ENCODE data around the gene SIAH1.
"Not testable (repeated sequence)": the region's sequence is repeated elsewhere in the genome, so short reads cannot be mapped to it uniquely, and the experiment has no call there.

The SIAH1 gene

DNA sequence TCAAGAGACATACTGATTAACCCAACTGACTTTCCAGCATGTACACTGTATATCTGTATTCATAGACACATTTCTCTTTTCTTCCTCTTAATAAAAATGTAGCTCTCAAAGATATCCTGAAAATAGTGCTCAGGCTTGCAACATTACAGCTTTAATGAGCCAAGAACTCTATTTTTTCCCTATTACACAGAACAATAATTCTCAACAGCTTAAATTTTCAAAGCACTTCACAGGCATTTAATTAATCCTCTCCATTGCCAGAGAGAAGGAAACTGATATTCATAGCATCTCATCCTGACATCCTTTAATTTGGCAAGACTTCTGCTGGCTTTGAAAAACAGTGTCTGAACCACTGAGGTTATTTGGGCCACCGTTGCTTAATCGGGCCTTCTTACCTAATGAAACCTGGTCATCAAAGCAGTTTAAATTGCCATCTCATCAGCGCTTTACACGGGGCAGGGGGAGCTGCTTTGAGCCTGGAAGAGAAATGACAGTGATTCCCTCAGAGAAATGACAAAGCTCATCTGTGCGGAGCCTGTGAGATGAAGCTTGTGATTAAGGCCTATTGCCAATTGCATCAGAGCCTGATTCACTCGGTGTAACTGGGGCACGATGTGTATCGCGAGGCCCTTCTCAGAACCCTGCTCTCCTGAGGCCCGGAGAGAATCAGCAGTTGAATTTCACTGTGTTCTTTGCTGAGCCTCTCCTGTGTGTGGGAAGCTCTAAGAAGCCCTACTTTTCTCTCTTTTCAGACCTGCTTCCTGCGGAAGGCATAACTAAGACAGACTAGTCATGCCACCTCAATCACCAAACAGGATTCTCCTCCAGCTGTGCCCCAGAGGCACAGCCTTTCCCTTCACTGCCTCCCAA is 8.5 kb upstream of the SIAH1 start:
- DNase-seq (ENCODE audit: low read depth) = no peak

DNA sequence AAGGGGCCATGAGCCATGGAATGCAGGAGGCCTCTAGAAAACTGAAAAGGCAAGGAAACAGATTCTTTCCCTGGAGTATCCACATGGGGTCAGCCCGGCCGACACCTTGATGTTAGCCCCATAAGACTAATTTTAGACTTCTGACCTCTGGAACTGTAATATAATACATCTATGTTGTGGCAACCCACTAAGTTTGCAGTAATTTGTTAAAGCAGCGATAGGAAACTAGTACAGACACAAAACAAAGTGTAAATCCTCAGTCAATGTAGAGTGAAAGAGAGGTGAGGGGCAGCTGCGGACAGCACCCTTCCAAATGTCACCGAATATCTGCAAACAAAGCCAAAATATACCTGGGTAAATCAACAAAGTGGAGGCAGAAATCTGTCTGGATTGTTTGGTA is 7.2 kb upstream of the SIAH1 start:
- no peak for DNase-seq (ENCODE audit: low read depth)

DNA sequence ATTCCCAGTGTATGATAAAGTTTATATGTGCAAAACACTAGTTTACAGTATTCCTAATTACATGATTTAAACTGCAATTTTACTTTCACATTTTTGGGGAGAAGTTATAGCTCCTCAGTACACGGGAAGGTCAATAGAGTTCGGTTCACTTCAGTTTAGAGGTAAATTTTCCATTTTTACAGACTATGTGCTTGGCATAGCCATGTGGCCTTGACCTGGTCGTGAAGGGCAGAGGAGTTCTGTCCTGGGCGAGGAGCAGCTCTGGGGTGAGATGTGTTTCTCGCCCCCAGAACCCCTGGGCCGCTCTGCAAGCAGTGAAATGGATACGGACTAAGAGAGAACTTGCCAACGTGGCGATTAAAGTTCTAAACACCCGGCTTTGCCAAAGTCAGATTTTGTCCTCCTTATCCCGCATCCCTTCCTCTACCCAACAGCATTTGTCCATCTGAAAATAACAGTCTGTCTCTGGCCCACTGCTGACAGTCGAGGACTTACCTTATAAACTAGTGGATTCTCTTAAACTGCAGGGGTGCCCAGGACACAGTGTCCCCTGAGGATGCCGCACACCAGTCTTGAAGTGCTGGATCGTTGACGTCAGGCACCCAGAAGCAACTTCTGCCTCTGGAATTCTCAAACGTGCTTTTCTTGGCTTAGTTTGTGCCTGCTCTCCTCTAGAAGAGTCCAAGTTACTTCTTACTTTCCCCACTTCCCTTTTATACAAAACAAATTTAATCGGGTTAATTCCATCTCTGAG is 1.5 kb upstream of the SIAH1 start:
- DNase-seq (ENCODE audit: low read depth) = no peak

DNA sequence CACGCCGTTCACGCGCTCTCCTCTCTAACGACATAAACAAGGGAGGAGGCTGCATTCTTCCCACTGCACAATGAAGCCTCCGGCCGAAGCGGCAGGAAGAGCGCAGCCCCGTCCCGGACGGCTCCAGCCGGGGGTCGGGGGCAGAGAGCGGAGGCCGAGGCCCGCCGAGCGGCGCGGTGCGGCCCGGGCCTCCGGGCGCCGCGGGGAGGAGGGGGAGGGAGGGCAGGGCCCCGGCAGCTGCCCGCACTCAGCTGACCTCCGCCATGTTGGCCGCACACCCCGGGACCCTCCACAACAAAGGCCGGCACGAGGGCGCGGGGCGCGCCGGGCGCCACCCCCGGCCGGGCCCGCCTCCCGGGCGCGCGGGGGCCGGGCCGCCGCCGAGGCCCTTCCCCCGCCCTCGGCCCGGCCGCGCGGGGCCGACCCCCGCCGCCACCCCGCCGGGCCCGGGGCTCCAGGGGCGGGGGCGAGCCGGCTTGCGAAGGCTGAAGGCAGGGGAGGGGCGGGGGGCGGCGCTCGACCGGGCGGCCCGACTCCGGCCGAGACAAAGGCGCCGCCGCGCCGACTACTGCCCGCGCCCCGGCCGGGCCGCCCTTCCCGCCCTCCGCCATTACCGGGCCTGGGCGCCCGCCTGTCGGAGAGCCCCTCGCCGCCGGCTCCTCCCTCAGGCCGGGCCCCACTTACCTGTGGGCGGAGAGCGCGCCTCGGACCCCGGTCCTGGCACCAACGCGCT is 527 bp downstream of the SIAH1 start:
- DNase-seq (ENCODE audit: low read depth) = no peak

DNA sequence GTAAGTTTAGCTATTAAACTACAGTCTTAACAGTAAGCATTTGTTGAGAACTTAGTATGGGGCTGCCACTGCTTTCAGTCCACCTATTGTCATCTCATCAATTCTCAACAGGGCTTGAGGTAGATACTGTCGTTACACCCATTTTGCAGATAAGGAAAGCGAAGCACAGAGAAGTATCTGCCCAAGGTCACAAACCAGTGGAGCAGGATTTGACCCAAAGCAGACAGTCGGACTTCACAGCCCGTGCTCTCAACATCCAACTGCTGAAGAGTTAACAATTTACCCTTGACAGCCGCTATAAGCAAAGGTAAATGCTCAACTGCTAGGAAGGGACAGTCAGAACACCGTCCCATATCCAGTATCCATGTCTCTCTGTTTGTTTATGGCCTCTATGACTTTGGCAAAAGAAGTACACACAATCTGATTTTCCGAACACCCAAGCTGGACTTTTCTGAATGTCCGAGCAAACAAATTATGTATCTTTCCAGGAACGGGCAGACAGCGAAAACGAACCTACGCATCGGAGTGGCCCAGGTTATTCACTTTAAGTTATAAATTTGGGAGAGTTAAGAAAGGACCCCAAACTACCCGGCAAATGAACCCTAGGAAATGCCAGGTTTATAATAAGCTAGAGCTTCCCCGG is 1.2 kb downstream of the SIAH1 start:
- DNase-seq (ENCODE audit: low read depth) = no peak

DNA sequence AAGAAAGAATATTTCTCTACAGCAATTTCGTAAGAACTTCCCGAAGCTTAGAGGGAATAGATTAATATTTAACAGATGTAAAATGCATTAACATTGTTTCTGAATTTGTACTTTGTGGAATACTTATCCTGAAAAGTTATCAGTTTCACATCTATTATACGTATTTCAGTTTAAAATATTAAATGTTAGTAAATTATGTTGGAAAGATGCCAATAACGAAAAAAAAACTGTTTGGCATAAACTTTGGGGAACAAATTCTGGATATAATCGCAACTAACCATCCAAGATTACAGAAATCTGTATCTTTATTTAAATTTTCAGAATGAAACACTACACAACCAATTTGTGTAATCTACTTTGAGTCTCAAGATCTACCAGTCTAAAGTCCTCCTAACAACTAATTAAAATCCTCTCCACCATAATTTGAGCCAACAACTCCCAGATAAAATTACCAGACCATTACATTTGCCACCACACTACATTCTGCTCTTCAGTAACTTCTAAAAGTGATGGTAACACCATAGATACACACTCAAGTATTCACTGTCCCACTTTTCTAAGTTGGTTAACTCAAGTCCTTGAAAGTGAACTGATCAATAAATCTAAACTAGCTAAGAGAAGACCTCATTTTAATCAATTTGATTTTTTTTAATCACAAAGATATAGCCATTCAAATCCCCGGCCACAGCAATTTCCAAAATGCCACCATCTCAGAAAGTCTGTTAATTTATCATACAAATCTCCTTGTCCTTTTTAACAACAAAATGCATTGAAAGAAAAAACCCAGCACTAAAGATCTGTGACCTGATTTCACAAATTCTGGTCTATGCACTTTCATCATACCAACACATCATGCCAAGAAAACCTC is 2.0 kb downstream of the SIAH1 start:
- no peak for DNase-seq (ENCODE audit: low read depth)

DNA sequence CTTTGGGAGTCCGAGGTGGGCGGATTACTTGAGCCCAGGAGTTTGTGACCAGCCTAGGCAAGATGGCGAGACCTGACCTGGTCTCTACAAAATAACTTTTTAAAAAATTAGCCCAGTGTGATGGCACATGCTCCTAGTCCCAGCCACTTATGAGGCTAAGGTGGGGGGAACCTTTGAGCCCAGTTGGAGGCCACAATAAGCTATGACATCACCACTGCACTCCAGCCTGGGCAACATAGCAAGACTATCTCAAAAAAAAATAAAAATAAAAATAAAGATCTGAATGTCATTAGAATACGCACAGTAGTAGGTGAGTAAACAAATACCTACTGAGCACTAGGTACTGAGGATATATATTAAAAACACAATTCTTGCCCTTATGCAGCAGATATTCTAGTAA is 3.1 kb downstream of the SIAH1 start:
- no peak for DNase-seq (ENCODE audit: low read depth)

DNA sequence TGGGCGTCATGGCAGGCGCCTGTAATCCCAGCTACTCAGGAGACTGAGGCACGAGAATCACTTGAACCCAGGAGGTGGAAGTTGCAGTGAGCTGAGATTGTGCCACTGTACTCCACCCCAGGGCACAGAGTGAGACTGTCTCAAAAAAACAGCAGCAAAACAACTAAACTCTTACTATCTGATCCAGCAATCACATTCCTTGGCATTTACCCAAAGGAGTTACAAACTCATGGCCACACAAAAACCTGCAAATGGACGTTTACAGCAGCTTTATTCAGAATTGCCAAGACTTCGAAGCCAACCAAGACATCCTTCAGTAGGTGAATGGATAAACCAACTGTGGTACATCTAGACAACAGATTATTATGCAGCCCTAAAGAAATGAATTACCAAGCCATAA is 4.0 kb downstream of the SIAH1 start:
- DNase-seq (ENCODE audit: low read depth) = no peak

DNA sequence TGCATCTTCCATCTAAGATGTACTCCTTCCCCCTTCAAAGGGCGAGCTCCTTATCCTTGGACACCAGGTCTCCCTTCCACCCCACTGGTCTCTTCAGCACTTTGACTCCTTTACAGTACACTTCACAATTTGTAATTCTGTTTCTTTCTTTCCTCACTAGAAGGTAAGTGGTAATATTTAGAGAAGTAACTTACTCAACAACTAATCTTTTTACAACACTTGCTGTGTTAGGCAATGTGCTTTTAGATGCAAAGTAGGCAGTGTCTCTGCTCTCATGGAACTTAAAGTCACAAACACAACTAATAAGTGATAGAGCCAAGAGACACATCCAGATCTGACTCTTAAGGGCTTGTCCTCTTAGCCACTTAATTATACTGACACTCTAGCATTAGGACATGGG is 6.4 kb downstream of the SIAH1 start:
- no peak for DNase-seq (ENCODE audit: low read depth)

DNA sequence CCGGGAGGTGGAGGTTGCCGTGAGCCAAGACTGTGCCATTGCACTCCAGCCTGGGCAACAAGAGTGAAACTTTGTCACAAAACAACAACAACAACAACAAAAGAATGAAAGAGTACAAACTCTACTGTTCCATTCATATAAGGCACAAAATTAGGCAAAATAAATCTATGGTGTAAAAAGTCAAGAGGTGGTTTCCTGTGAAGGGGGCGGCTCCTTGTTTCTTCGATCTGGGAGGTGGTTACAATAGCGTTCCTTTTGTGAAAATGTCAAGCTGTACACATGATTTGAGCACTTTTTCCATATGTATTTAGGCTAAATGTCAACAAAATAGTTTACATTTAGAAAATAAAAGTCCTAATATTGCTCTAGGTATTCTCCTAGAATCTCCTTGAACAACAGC is 6.9 kb downstream of the SIAH1 start:
- no peak for DNase-seq (ENCODE audit: low read depth)

DNA sequence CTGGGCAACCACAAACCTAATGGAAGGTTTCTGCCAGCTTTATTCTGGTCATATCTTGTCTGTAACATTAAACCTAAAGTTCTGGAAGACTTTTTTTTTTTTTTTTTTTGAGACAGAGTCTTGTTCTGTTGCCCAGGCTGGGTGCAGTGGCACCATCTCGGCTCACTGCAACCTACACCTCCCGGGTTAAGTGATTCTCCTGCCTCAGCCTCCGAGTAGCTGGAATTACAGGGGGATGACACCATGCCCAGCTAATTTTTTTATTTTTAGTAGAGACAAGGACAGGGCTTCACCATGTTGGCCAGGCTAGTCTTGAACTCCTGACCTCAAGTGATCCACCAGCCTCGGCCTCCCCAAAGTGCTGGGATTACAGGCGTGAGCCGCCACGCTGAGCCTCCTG is 7.9 kb downstream of the SIAH1 start:
- not testable (repeated sequence) for DNase-seq (ENCODE audit: low read depth)

DNA sequence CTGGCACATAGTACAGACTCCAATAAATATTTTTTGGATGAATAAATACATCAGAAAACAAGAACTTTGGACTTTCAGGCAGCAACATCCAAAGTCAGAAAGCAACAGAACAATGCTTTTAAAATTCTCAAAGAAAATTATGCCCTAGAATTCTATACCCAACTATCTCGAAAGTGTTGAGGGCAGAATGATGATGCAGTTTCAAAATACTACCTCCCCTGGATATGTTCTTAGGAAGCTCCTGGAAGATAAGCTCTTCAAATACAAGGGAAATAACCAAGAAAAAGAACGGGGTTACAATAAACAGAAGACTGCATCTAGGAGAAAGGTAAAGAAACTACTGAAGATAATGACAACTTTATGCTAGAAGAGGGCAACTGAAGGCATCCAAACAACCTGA is 11.0 kb downstream of the SIAH1 start:
- DNase-seq (ENCODE audit: low read depth) = no peak

DNA sequence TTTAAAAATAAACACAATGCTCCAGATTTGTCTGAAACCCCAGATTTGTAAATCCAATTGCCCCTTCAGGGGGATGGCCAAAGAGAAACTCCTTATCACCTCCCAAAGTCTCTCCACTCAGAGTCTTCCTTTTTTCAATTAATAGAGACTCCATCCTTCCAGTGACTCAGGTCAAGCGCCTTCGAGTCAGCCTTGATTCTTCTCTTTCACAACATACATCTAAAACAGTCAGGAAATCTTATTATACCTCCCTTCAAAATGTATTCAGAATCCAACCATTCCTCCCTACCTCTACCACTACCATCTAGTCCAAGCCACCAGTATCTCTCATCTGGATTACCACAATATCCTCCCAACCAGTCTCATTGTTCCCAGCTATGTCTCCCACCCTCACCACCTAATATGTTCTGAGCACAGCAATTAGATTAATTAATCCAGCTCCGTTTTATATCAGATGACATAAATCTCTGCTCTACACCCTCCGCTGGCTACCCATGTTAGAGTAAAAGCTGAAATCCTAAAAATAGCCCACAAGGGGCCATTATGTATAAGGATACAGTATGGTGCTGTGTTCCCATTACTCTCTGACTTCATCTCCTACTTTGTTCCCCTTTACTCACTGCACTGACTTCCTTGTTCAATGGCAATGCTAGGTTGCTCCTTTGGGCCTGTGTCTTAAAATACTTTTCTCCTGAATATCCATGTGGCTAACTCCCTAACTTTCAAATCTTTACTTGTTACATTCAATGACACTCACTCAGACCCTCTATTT is 11.8 kb downstream of the SIAH1 start:
- DNase-seq (ENCODE audit: low read depth) = no peak

DNA sequence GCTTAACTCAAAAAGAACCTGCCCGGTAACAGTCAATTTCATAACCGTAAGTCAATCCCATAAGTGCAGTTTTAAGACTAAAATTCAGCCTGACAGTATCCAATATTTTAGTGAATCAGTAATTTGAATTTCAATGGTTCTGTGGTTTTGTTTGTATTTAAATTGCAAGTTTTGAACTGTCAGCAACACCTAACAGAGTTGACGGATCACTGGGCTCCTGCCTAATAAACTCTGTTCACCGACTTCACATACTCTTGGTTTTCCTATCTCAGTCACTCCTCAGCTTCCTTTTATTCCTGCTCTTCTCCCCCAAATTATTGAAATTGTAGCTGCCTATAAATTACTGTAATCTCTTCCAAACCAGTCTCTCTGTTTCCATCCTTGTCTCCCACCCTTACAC is 12.5 kb downstream of the SIAH1 start:
- no peak for DNase-seq (ENCODE audit: low read depth)

DNA sequence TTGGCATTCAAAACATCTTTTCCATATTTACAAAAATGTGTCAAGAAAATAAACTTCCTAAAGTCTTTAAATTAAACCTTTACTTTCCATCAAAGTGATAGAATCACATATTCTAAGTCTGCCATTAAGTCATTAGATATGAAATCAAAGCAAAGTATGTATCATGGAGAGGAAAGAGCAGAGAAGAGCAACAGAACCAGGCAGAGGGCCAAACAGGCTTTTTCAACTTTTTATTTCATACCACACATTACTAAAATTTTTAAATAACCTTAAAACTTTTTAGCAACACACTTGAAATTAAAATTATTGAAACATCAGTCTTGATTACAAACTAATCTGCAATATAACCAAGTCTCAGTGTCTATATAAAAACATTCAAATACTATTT is 13.8 kb downstream of the SIAH1 start:
- no peak for DNase-seq (ENCODE audit: low read depth)

DNA sequence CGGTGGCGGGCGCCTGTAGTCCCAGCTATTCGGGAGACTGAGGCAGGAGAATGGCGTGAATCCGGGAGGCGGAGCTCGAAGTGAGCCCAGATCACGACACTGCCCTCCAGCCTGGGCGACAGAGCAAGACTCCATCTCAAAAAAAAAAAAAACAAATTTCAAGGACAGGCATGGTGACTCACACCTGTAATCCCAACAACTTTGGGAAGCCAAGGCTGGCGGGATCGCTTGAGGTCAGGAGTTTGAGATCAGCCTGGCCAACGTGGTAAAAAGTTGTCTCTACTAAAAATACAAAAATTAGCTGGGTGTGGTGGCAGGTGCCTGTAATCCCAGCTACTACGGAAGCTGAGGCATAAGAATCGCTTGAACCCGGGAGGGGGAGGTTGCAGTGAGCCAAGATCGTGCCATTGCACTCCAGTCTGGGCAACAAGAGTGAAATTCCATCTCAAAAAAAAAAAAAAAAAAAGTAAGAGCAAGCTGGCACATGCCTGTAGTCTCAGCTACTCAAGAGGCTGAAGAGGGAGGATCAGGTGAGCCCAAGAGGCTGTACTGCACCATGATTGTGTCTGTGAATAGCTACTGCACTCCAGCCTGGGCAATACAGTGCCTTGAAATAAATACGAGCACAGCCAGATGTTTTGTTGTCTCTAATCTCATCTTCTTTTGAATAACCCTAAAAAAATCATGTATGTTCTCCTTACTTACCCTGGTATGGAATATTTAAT is 14.4 kb downstream of the SIAH1 start:
- not testable (repeated sequence) for DNase-seq (ENCODE audit: low read depth)

DNA sequence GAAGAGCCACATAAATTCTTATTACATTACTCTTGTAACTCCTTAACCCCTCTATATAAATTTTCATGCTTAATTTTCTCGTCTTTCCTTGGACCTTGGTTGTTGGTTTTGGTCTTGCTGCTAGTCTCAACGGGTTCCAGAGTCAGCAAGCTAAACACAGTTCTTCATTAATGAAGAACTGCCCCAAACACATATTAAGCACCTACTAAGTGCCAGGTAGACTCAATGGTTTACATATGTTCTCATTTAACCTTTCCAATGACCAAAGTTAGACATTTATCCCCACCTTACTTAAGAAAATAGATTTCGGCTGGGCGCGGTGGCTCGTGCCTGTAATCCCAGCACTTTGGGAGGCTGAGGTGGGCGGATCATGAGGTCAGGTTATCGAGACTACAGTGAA is 15.0 kb downstream of the SIAH1 start:
- DNase-seq (ENCODE audit: low read depth) = no peak

DNA sequence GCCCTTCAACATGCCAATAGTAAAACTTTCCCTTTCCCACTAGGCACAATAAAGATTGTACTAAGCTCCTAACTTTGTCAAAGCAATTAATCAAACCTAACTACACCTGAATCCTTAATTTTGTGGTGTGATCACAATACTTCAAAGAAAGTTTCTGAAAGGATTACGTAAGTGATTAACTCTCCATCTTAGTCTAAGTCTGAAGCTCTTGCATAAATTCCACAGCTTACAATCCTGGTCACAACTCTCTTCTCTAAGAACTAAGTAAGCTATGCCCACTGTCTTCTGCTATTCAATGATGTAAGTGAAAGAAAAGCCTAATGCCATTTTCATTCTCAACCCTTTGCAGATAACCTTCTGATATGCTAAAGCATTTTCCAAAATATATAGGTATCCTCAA is 15.4 kb downstream of the SIAH1 start:
- DNase-seq (ENCODE audit: low read depth) = no peak

DNA sequence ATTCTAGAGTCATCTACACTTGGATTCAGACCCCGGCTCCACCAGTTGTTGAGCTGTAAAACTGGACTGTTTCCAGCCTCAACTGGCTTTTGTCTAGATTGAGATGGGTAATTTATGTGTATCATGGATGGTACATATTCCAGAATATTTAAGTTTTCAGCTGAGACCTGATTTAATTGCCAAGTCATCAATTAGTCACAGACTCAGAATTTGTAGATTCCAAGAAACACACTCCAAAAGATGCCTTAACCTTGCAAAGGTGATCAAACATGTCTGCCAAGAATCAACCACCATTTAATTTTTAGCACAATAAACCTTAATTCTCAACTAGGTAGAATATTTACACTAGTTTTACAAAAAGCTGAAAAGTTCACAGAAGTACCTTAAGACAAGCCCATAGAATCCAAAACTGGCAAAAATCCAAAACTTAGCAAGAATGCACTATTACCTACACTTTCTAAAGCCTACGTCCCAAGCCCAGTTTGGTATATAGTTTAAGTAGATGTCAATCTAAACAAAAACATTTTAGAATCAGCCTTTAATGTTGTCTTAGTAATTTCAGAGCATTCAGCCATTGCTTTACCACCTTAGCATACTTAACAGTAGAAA is 17.7 kb downstream of the SIAH1 start:
- DNase-seq (ENCODE audit: low read depth) = no peak

All from stimulated activated CD8-positive, alpha-beta memory T cell treated with anti-CD3 and anti-CD28 coated beads, Interleukin-15, amount 100 ng/mL, for 1 hour (primary cell).